ENCODE results near the gene BRIP1.

BRIP1 gene

DNA sequence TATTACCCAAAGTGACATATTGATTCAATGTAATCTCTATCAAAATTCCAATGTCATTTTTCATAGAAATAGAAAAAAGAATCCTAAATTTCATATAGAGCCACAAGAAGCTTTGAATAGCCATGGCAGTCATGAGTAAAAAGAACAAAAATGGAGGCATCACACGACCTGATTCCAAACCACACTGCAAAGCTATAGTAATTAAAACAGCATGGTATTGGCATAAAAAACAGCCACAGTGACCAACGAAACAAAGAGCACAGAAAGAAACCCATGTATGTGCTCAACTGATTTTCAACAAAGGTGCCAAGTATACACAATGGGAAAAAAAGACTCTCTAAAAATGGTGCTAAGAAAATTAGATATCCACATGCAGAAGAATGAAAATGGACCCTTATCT is 101.5 kb downstream of the BRIP1 start:
- Histone ChIP-seq H3K4me2 (ENCODE audit: low read length) (no peak overlapping the region), H3K27ac (no peak overlapping the region), H3K36me3 (ENCODE audit: control insufficient read depth, insufficient read depth, low read length) (no peaks in the 10 kb centered on the region), H3K4me1 (no peaks in the 10 kb centered on the region), H3K79me2 (no peaks in the 10 kb centered on the region), H2AFZ (no peak overlapping the region), H3K9ac (no peak overlapping the region), H3K4me3 (ENCODE audit: low read depth, low read length) (no peak overlapping the region), H3K9me3 (ENCODE audit: control insufficient read depth, low read length) (no peaks in the 10 kb centered on the region), H3K27me3 (ENCODE audit: control insufficient read depth, insufficient read depth, low read length) (no peaks in the 10 kb centered on the region)
- TF ChIP-seq CTCF (IDR thresholded peaks at IDR 0.05) = no peak

DNA sequence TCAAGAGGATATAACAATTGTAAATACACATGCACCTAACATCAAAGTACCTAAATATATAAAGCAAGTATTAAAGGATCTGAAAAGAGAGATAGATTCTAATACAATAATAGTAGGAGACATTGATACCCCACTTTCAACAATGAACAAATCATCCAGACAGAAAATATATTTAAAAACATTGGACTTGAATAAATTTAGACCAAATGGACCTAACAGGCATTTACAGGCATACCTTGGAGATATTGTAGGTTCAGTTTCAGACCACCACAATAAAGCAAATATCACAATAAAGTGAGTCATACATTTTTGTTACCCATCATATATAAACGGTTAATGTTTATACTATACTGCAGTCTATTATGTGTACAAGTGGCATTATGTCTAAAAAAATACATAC is 104.0 kb downstream of the BRIP1 start:
- Histone ChIP-seq H3K4me1 (no peaks in the 10 kb centered on the region), H3K4me2 (ENCODE audit: low read length) (no peak overlapping the region), H3K79me2 (no peaks in the 10 kb centered on the region), H3K27ac (no peak overlapping the region), H3K27me3 (ENCODE audit: control insufficient read depth, insufficient read depth, low read length) (no peaks in the 10 kb centered on the region), H3K9me3 (ENCODE audit: control insufficient read depth, low read length) (no peaks in the 10 kb centered on the region), H3K9ac (no peak overlapping the region), H3K4me3 (ENCODE audit: low read depth, low read length) (no peak overlapping the region), H3K36me3 (ENCODE audit: control insufficient read depth, insufficient read depth, low read length) (no peaks in the 10 kb centered on the region), H2AFZ (no peak overlapping the region)
- no peak for TF ChIP-seq CTCF (IDR thresholded peaks at IDR 0.05)

DNA sequence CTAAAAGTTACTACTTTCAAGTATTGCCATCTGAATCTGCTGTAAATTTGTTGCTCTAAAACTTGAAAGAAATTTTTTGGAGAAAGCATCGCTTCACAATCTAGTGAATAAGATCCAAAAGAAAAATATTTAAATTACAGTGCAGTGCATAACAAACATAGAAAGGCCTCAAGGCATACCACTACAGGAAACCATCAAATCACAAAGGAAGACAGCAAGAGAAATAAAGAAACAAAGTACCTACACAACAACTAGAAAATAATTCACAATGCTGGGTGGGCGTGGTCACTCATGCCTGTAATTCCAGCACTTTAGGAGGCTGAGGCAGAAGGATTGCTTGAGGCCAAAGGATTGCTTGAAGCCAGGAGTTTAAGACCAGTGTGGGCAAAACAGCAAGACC is 104.9 kb downstream of the BRIP1 start:
- H3K4me2 ChIP-seq (ENCODE audit: low read length) = no peak overlapping the region
- no peak overlapping the region for H3K27ac ChIP-seq
- H3K9ac ChIP-seq = no peak overlapping the region
- H3K27me3 ChIP-seq (ENCODE audit: control insufficient read depth, insufficient read depth, low read length) = no peaks in the 10 kb centered on the region
- no peak for TF ChIP-seq CTCF (IDR thresholded peaks at IDR 0.05)
- H3K36me3 ChIP-seq (ENCODE audit: control insufficient read depth, insufficient read depth, low read length) = no peaks in the 10 kb centered on the region
- no peaks in the 10 kb centered on the region for H3K9me3 ChIP-seq (ENCODE audit: control insufficient read depth, low read length)
- no peak overlapping the region for H3K4me3 ChIP-seq (ENCODE audit: low read depth, low read length)
- no peaks in the 10 kb centered on the region for H3K79me2 ChIP-seq
- H2AFZ ChIP-seq = no peak overlapping the region
- no peaks in the 10 kb centered on the region for H3K4me1 ChIP-seq

DNA sequence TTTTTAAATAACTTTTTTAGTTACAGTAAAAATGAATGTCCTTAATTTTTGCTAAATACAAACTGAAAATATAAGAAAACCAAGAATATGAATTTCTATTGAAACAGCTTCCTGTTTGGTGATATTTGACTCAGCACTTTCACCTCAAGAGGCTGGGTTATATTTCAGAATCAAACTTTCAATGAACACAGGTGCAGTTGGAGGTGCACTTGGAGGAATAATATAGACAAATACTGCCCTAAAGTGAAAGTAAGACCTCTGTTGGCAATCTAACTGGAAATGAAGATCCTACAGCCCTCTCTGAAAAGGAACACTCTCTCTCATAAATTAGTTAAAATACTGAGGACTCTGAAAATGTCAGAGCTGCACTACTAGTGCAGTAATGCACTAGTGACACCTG is 106.2 kb downstream of the BRIP1 start:
- no peaks in the 10 kb centered on the region for H3K9me3 ChIP-seq (ENCODE audit: control insufficient read depth, low read length)
- H3K4me3 ChIP-seq (ENCODE audit: low read depth, low read length) = no peak overlapping the region
- no peaks in the 10 kb centered on the region for H3K36me3 ChIP-seq (ENCODE audit: control insufficient read depth, insufficient read depth, low read length)
- TF ChIP-seq CTCF (IDR thresholded peaks at IDR 0.05) = no peak
- no peaks in the 10 kb centered on the region for H3K4me1 ChIP-seq
- no peak overlapping the region for H3K4me2 ChIP-seq (ENCODE audit: low read length)
- H3K79me2 ChIP-seq = no peaks in the 10 kb centered on the region
- H2AFZ ChIP-seq = no peak overlapping the region
- H3K27ac ChIP-seq = no peak overlapping the region
- no peak overlapping the region for H3K9ac ChIP-seq
- no peaks in the 10 kb centered on the region for H3K27me3 ChIP-seq (ENCODE audit: control insufficient read depth, insufficient read depth, low read length)

DNA sequence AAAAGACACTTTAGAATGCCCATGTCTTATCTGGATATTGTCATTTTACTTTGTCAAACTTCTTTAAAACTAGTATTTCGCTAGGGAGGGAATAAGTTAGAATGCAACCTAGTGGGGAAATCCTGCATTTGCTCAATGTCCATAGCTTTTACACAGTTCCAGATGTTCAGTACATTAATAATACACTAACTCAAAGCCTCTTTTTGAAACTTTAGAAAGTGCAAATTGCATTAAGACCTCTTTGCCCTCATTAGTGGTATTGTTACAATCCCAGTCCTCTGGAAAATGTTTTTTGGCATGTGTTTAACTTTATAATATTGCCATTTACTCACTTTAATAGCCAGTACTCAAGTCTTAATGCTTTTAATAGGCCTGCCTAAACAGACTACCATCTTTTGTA is 106.8 kb downstream of the BRIP1 start:
- H3K27ac ChIP-seq = no peak overlapping the region
- no peak overlapping the region for H2AFZ ChIP-seq
- no peak overlapping the region for H3K4me3 ChIP-seq (ENCODE audit: low read depth, low read length)
- TF ChIP-seq CTCF (IDR thresholded peaks at IDR 0.05) = no peak
- H3K27me3 ChIP-seq (ENCODE audit: control insufficient read depth, insufficient read depth, low read length) = no peaks in the 10 kb centered on the region
- H3K4me1 ChIP-seq = no peaks in the 10 kb centered on the region
- H3K9me3 ChIP-seq (ENCODE audit: control insufficient read depth, low read length) = no peaks in the 10 kb centered on the region
- no peaks in the 10 kb centered on the region for H3K36me3 ChIP-seq (ENCODE audit: control insufficient read depth, insufficient read depth, low read length)
- H3K4me2 ChIP-seq (ENCODE audit: low read length) = no peak overlapping the region
- H3K9ac ChIP-seq = no peak overlapping the region
- H3K79me2 ChIP-seq = no peaks in the 10 kb centered on the region
